ENCODE results near the gene ATF4.

DNA sequence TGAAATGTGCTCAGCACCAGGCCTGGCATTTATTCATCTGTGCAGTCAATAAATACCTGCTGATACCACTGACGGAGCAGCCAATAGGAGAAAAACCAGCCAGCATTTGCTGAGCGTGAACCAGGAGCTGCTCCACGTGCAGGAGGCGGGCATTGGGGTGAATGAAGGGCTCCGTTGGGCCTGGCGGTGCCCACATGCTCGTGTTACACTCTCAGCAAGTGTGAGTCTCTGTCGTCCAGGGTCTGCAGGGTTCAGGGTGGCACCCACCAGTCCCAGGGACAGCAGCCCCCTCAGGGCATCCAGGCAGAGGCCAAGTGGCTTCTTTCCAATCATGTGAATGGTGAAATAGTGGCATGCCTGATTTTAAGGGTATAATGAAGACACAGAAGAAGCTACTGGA lies 16.3 kb downstream of the ATF4 start:
- TF ChIP-seq, protein P1, sequence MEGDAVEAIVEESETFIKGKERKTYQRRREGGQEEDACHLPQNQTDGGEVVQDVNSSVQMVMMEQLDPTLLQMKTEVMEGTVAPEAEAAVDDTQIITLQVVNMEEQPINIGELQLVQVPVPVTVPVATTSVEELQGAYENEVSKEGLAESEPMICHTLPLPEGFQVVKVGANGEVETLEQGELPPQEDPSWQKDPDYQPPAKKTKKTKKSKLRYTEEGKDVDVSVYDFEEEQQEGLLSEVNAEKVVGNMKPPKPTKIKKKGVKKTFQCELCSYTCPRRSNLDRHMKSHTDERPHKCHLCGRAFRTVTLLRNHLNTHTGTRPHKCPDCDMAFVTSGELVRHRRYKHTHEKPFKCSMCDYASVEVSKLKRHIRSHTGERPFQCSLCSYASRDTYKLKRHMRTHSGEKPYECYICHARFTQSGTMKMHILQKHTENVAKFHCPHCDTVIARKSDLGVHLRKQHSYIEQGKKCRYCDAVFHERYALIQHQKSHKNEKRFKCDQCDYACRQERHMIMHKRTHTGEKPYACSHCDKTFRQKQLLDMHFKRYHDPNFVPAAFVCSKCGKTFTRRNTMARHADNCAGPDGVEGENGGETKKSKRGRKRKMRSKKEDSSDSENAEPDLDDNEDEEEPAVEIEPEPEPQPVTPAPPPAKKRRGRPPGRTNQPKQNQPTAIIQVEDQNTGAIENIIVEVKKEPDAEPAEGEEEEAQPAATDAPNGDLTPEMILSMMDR (conservative IDR thresholded peaks at IDR 0.05): no peak
- TF ChIP-seq ZFX (IDR thresholded peaks at IDR 0.05): no peak
